NCI-H2107 (cell line): Measurements from ENCODE around the gene ADAMTS16.

ENCODE experiments used
- DNase-seq: peaks from one replicate; lab custom pipeline; 2025; lab: John Stamatoyannopoulos, UW

ADAMTS16 gene

GRCh38 chr5:5348135-5348534 lies 208.0 kb downstream of the ADAMTS16 start:
- DNase-seq, result no peak

DNA sequence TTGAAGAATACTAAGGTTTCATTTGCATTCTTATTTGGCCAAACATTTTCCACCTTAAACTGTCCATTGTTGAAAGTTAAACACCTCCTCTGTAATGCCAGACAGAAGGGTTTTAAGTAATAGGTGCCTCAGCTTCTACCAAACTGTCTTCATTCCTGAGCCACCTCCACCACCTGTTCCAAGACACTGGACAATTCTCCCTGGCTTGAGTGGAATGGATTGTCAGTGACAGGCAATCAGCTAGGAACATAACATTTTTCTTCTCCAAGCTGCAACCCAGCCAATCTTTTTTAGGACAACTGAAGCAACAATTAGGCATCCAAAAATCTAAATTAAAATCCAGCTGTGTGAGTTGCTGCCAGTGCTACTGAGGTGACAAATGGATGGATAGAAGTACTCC lies 208.4 kb downstream of the ADAMTS16 start:
- DNase-seq, result no peak

GRCh38 chr5:5350101-5350500 lies 210.0 kb downstream of the ADAMTS16 start:
- no peak for DNase-seq

- no peak for DNase-seq
These were observed 211.3 kb downstream of the ADAMTS16 start for GRCh38 chr5:5351288-5351979.

DNA sequence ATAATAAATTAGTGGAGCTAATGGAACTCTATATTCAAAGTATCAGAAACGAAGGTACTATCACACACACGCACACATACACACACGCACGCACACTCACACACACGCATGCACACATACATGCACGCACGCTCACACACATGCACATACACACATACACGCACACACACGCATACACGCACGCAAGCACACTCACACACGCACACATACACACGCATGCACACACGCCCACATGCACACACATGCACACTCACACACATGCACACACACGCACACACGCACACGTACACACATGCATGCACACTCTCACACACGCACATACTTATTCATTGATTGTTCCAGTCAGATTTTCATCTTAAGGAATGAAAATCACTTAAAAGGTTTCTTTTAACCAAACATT lies 212.5 kb downstream of the ADAMTS16 start:
- DNase-seq, result no peak

DNA sequence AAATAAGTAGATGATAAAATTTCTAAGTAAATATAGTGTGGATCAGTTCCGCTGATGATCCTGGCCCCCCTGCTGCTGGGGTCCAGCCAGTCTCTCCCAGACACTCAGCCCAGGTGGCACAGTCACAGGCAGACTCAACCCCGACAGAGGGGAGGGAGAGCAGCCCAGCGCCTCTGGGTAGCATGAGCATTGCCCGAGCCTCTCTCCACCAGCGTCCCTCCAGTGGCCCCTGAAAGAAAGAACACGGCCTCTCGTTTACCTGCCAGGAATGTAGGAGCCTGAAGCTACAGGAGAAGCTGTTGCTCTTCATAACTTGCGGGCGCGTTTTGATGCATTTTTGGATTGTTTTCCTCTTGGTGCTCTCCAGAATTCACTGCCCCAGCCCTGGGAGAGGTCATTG lies 213.6 kb downstream of the ADAMTS16 start:
- no peak for DNase-seq

DNA sequence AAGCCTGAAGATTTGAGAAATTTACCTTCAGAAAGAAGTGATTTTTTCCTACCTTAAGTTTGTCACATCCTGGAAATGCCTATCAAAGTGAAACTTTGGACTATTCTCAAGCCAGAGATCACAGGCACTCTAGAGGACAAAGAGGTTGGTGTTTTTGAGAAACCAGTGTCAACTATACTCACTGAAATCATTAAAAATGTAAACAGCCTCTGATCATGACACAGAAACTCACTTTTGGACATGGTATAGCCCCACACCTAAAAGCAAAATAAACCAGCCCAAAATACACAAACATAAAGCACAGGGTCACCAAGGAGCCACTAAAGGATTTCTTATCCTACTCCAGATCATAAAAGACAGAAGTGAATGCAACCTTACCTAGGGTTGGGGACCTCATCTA lies 216.6 kb downstream of the ADAMTS16 start:
- DNase-seq, result no peak

- no peak for DNase-seq
These were observed 219.5 kb downstream of the ADAMTS16 start for GRCh38 chr5:5359618-5360017.

DNA sequence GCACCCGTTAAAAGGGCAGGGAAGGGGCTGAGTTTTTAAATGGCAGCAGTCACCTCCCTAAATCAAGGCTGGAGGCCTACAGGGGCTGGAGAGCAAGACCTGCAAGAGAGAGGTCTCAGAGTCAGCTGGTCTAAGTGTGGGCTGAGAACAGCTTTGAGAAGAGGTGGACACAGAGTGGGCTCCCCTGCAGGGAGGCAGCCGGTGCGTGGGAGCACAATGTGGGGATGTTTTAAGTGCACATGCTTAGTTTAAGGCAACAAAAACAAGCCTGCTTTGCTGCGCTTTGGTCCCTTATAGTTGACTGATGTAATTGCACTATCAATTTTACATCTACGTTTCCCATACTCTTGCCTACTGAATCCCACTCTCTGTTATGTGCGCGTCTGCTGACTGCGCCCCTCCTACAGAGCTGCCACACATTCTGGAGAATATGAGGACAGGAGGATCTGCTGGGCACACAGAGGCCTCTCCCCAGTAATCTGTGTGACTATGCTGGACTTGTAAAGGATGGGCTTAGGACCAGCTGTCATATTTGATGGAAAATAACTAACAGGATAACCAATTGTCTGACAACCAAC lies 220.3 kb downstream of the ADAMTS16 start:
- no peak for DNase-seq

- DNase-seq, result no peak
These were observed 220.9 kb downstream of the ADAMTS16 start for GRCh38 chr5:5360941-5361520.

DNA sequence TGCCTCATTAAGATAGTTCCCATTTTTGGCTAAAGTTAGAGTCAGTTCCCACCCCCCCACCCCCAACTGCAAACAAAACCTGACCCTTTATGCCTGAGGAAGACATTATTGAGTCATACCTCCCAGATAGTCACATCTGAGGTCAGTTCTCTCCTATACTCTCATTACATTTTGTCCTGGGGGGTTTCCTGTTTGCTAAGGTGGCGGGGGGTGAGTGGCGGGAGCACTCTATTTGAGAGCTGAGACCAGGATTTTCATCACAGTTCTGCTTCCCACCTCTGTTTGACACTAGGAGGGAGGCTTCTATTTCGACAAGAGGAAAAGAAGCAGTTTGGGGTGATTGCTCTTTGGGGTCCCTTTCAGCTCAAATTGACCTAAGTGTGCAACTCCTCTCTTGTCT lies 222.9 kb downstream of the ADAMTS16 start:
- no peak for DNase-seq

GRCh38 chr5:5364932-5365331 lies 224.8 kb downstream of the ADAMTS16 start:
- DNase-seq, result no peak

DNA sequence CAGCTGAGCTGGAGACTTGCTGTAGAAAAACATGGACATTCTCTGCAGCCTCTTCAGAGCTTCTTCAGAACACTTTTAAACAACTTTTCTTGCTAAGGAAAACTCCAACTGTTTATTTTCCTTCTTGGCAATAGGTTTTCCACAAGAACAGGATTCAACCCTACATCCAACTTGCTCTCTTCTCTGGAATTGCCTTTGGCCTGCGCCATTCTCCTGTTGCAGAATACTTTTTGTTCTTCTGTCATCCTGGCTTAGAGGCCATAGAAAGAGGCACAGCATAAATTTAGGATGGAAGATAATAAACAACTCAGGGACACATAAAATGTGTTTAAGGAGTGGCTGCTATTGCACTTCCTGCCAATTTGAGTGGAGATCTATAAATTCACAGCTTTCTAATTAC lies 227.6 kb downstream of the ADAMTS16 start:
- DNase-seq, result no peak

- DNase-seq, result no peak
These were observed 229.0 kb downstream of the ADAMTS16 start for GRCh38 chr5:5369051-5369605.
